Cardiac fibroblast (primary cell): ENCODE measurements around the gene BTLA.
"Not testable (repeated sequence)": the region's sequence is repeated elsewhere in the genome, so short reads cannot be mapped to it uniquely, and the experiment has no call there.

ENCODE experiments used
- DNase-seq, 2 donors: peaks; one replicate each; pipeline versions ENCODE4 v3.0.0 to v3.0.0-alpha.2; 2010; ENCODE audit warnings: low read depth in 2 of 2
- H3K4me3 ChIP-seq, 2 donors: replicated peaks in 1 of 2; 1 replicate in 1 of 2; 2 replicates in 1 of 2; pipeline ENCODE4 v1.5.1; 2011; ENCODE audit warnings: low read depth in 2 of 2, low read length in 2 of 2, mild to moderate bottlenecking in 2 of 2, moderate library complexity in 1 of 2
- CTCF ChIP-seq: IDR thresholded peaks from one replicate; pipeline ENCODE4 v1.5.1; 2011; ENCODE audit warnings: low read depth, mild to moderate bottlenecking, low read length, inconsistent platforms

The BTLA gene

GRCh38 chr3:112427123-112427522 is 72.1 kb downstream of the BTLA start:
- no peak for TF ChIP-seq CTCF
- no peak overlapping the region for H3K4me3 ChIP-seq
- no peak for DNase-seq

- no peak for TF ChIP-seq CTCF
- no peak for DNase-seq
- no peak overlapping the region for H3K4me3 ChIP-seq
Observed at GRCh38 chr3:112425858-112426750, 73.2 kb downstream of the BTLA start.

GRCh38 chr3:112425382-112425781 is 73.9 kb downstream of the BTLA start:
- TF ChIP-seq CTCF: no peak
- DNase-seq: no peak
- no peak overlapping the region for H3K4me3 ChIP-seq

- no peak overlapping the region for H3K4me3 ChIP-seq
- no peak for DNase-seq
- TF ChIP-seq CTCF: no peak
Observed at GRCh38 chr3:112424394-112424793, 74.9 kb downstream of the BTLA start.

GRCh38 chr3:112422921-112423320 is 76.4 kb downstream of the BTLA start:
- not testable (repeated sequence) for DNase-seq

GRCh38 chr3:112418526-112418925 is 80.7 kb downstream of the BTLA start:
- not testable (repeated sequence) for DNase-seq, H3K4me3 ChIP-seq

More at GRCh38 chr3:112422921-112423320, 76.4 kb downstream of the BTLA start:
- H3K4me3 ChIP-seq: not testable (repeated sequence)

GRCh38 chr3:112417696-112418318 is 81.5 kb downstream of the BTLA start:
- H3K4me3 ChIP-seq: no peak overlapping the region
- no peak for TF ChIP-seq CTCF

More at GRCh38 chr3:112417696-112418318, 81.5 kb downstream of the BTLA start:
- DNase-seq: no peak
